GM23338 (cell line): ENCODE measurements around the gene CTTN.

Source experiments
- CREB1 ChIP-seq: fragments of 250-450 bp; sonication (Bioruptor Pico); IDR thresholded peaks from 2 replicates; pipeline ENCODE4 v1.5.0; 2020; ENCODE audit warnings: low read depth, mild to moderate bottlenecking, moderate library complexity
- EZH2 ChIP-seq: fragments of 200-600 bp; sonication (generic); IDR thresholded peaks from one replicate; pipeline ENCODE4 v1.8.0; 2017; ENCODE audit warnings: antibody characterized with exemption, mild to moderate bottlenecking, low read depth; ENCODE audit not compliant: unreplicated experiment
- EZH2phosphoT487 ChIP-seq: fragments of 200-600 bp; sonication (generic); IDR thresholded peaks from one replicate; pipeline ENCODE4 v1.8.1; 2018; ENCODE audit warnings: antibody characterized with exemption; ENCODE audit not compliant: unreplicated experiment
- JUNB ChIP-seq: IDR thresholded peaks from one replicate; pipeline ENCODE4 v1.6.1; 2016; ENCODE audit warnings: antibody characterized with exemption; ENCODE audit not compliant: unreplicated experiment
- POLR2AphosphoS5 ChIP-seq: IDR thresholded peaks from 2 replicates; pipeline ENCODE4 v1.6.1; 2016; ENCODE audit warnings: antibody characterized with exemption, low read depth
- STAT1 ChIP-seq: IDR thresholded peaks from one replicate; pipeline ENCODE4 v1.6.1; 2016; ENCODE audit warnings: antibody characterized with exemption; ENCODE audit not compliant: unreplicated experiment
- TF ChIP-seq, protein P1 (sequence below): IDR thresholded peaks from one replicate; pipeline ENCODE4 v1.6.1; 2018; ENCODE audit warnings: antibody characterized with exemption; ENCODE audit not compliant: unreplicated experiment
- TF ChIP-seq, protein P2 (sequence below), 2 experiments: fragments of 200-600 bp in 1 of 2; sonication (generic) in 1 of 2; conservative IDR thresholded peaks; 2 replicates each; pipeline versions ENCODE4 v1.5.1 to v1.6.1; 2016 to 2017; ENCODE audit warnings: antibody characterized with exemption in 2 of 2, low read depth in 2 of 2, mild to moderate bottlenecking in 2 of 2, moderate library complexity in 1 of 2

DNA sequence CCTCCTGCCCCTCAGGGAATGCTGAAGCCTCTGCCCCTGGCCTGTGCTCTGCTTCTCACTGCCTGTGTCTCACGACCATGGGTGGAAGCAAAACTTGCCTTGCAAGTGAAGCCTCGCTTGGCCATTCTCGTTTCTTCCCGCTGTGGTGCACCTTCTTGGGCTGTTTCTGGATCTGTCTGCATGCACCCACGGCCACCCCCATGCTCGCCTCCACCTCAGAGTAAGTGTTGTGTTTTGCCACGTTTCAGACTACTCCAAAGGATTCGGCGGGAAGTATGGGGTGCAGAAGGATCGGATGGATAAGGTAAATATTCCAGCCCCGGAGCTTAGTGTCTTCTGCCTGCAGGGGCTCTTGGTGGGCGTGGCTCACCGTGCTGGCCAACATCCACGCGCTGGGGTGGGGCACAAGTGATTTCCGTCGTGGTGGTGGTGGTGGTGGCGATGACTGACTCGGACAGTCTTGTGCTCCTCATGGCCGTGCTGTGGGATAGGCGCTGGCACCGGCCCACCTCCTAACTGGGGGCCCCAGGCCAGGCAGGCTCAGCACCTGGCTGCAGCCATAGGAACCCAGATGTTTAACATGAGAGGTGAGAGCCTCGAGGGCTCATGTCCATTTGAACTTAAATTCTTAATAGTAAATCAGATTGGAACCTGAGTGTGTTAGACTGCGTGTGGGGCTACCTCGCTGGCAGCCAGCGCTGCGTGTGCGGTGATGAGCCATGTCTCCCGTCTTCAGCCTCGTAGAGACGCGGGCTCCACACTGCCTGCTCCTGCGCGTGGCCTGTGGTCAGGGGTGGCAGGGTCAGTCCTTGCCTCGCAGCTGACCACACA, 24.6 kb downstream of the CTTN start:
- TF ChIP-seq, protein P1, sequence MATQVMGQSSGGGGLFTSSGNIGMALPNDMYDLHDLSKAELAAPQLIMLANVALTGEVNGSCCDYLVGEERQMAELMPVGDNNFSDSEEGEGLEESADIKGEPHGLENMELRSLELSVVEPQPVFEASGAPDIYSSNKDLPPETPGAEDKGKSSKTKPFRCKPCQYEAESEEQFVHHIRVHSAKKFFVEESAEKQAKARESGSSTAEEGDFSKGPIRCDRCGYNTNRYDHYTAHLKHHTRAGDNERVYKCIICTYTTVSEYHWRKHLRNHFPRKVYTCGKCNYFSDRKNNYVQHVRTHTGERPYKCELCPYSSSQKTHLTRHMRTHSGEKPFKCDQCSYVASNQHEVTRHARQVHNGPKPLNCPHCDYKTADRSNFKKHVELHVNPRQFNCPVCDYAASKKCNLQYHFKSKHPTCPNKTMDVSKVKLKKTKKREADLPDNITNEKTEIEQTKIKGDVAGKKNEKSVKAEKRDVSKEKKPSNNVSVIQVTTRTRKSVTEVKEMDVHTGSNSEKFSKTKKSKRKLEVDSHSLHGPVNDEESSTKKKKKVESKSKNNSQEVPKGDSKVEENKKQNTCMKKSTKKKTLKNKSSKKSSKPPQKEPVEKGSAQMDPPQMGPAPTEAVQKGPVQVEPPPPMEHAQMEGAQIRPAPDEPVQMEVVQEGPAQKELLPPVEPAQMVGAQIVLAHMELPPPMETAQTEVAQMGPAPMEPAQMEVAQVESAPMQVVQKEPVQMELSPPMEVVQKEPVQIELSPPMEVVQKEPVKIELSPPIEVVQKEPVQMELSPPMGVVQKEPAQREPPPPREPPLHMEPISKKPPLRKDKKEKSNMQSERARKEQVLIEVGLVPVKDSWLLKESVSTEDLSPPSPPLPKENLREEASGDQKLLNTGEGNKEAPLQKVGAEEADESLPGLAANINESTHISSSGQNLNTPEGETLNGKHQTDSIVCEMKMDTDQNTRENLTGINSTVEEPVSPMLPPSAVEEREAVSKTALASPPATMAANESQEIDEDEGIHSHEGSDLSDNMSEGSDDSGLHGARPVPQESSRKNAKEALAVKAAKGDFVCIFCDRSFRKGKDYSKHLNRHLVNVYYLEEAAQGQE = no peak
- no peak for TF ChIP-seq POLR2AphosphoS5
- TF ChIP-seq, protein P2, sequence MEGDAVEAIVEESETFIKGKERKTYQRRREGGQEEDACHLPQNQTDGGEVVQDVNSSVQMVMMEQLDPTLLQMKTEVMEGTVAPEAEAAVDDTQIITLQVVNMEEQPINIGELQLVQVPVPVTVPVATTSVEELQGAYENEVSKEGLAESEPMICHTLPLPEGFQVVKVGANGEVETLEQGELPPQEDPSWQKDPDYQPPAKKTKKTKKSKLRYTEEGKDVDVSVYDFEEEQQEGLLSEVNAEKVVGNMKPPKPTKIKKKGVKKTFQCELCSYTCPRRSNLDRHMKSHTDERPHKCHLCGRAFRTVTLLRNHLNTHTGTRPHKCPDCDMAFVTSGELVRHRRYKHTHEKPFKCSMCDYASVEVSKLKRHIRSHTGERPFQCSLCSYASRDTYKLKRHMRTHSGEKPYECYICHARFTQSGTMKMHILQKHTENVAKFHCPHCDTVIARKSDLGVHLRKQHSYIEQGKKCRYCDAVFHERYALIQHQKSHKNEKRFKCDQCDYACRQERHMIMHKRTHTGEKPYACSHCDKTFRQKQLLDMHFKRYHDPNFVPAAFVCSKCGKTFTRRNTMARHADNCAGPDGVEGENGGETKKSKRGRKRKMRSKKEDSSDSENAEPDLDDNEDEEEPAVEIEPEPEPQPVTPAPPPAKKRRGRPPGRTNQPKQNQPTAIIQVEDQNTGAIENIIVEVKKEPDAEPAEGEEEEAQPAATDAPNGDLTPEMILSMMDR (conservative IDR thresholded peaks at IDR 0.05; ENCODE audit: low read depth in 2 of 2) = no peak
- no peak for TF ChIP-seq JUNB
- TF ChIP-seq EZH2phosphoT487 = no peak
- TF ChIP-seq CREB1 = no peak
- TF ChIP-seq EZH2 = no peak
- TF ChIP-seq STAT1 = no peak
